T-helper 22 cell (primary cell): ENCODE measurements around the gene MYO19.
"Not testable (repeated sequence)": the region's sequence is repeated elsewhere in the genome, so short reads cannot be mapped to it uniquely, and the experiment has no call there.

ENCODE experiments used
- DNase-seq: peaks from one replicate; pipeline ENCODE4 v3.0.0-alpha.2; 2020; ENCODE audit warnings: low read depth

The MYO19 gene

GRCh38 chr17:36501351-36501750, 33.3 kb downstream of the MYO19 start:
- DNase-seq, result no peak

- DNase-seq, result no peak
Measured at GRCh38 chr17:36500745-36501225, 33.9 kb downstream of the MYO19 start.

GRCh38 chr17:36498560-36499300, 35.9 kb downstream of the MYO19 start:
- DNase-seq, result no peak

DNA sequence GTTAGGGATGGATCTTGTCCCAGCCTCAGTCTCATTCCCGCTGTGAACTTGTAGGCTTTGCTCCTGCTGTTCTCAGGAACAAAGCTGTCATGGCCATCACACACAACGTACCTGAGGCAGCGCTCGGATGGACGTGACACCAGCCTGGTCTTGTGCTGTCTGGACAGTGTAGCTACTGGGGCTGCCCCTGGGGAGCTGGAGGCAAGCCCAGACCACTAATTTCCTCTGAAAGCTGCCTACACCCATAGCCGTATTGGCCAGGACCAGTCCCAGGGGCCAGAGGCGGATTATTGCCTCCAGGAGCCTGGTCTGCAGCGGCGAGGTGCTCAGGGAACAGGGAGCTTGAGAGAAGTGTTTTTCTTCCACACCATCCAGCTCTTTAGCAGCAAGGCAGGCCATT, 36.5 kb downstream of the MYO19 start:
- no peak for DNase-seq

DNA sequence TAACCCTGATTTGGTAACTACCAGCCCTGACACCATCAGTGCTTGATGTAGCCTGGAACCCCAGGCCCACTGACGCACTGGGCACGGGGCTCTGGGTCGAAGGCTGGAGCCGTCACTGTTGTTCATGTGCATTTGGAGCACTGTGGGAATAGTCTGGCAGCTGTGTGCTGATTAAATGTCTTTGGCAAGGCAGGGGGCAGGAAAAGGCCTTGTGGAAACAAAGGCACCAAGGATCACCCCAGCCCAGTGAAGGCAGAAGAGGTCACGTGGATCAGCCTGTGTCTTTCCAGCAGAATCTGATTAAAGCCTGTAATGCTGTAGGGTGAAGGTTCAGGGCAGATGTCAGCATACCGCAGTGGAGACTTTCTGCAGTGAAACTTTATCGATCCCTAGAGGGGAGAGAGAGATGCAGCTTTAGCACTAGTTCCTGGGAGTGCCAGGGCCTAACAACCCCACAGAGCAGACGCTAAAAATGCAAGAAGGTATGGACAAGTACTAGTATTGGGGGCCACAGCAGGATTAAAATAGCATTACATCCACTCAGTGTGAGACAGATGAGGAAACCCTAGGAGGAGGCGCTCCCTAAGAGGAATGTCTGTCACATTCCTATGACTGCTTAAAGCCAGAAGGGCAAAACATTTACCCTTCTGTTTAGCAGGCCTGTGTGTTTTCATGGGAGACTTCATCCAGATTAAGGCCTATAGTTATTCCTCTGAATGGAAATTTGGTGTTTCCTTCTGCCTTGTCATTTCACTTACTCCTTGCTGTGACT, 38.5 kb downstream of the MYO19 start:
- DNase-seq, result no peak

DNA sequence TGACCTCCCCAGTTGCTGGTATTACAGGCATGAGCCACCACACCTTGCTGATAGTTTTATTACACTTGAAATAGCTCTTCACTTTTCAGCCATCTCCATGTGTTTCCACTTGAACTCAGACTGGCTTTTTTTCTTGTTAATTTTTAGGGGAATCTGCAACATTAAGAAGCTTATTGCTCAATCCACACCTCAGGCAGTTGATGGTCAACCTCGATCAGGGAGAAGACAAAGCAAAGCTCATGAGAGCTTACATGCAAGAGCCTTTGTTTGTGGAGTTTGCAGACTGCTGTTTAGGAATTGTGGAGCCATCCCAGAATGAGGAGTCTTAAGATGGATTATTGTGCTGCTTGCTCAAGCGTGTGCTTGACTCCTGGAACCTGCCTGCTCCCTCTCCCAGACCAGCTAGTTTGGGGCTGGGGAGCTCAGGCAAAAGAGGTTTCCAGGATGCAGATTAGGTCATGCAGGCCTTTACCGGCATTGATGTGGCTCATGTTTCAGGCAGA, 39.5 kb downstream of the MYO19 start:
- DNase-seq, result no peak

- no peak for DNase-seq
Measured at GRCh38 chr17:36494674-36495073, 40.0 kb downstream of the MYO19 start.

- no peak for DNase-seq
Measured at GRCh38 chr17:36493956-36494355, 40.7 kb downstream of the MYO19 start.

DNA sequence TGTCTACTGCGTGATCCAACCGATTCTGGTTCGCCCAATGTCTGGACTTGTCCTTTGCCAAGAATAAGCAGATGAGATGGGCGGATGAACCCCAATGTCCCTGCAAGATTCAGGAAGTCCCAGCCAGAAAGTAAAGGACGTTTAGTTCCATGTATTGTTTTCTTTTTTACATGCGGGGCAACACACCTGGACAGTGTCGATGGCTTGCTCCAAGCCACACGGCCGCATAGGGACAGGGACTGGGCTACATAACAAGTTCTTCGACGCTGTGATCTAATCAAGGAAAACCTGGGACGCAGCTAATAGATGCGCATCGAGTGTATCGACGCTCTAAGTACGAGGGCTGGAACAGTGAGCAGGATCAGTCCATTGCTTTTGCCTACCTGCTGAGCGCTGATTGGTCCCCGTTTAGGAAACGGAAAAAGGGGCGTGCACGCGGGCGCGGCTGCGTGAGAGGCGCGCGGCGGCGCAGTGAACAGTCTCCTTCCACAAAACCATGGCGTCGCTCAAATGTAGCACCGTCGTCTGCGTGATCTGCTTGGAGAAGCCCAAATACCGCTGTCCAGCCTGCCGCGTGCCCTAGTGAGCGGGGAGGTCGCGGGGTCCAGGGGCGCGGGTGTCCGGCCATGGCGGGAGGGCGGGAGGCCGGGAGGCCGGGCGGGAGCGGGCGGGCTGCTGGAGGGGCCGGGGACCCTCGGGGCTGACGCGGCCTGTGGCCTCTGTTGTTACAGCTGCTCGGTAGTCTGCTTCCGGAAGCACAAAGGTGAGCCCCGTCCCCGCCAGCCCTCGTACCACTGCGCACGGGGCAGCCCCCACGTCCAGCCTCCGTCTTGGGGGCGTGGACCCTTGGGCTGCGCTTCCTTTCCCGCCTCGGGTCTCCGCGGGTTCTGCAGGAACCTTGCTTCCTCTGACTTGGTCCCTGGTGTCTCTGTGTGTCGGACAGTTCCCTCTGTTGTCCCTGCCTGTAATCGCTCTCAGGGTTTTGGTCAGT, 48.2 kb downstream of the MYO19 start, which contains the start of gene ZNHIT3:
TSS of gene ZNHIT3 (plus strand) at position 478 of the 991 bp plus-strand sequence. CDS start at position 497, 19 bp downstream.
- peak; percentile 83 for DNase-seq

- no peak for DNase-seq
Measured at GRCh38 chr17:36485805-36486203, 48.9 kb downstream of the MYO19 start.

GRCh38 chr17:36485027-36485426, 49.6 kb downstream of the MYO19 start:
- no peak for DNase-seq

DNA sequence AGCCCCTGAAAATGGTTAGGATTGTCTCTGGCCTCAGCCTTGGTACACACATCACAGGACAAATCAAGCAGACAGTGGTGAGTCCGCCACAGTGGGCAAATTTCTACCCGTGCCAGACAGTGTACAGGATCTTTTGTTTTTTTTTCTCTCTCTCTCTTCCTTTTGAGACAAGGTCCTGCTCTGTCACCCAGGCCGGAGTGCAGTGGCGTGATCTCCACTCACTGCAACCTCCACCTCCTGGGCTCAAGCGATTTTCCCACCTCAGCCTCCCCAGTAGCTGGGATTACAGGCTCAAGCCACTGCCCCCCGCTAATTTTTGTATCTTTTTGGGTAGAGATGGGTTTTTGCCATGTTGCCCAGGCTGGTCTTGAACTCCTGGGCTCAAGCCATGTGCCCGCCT, 50.6 kb downstream of the MYO19 start:
- not testable (repeated sequence) for DNase-seq

GRCh38 chr17:36482611-36483504, 51.8 kb downstream of the MYO19 start:
- DNase-seq, result peak; percentile 47

- no peak for DNase-seq
Measured at GRCh38 chr17:36481829-36482228, 52.8 kb downstream of the MYO19 start.

DNA sequence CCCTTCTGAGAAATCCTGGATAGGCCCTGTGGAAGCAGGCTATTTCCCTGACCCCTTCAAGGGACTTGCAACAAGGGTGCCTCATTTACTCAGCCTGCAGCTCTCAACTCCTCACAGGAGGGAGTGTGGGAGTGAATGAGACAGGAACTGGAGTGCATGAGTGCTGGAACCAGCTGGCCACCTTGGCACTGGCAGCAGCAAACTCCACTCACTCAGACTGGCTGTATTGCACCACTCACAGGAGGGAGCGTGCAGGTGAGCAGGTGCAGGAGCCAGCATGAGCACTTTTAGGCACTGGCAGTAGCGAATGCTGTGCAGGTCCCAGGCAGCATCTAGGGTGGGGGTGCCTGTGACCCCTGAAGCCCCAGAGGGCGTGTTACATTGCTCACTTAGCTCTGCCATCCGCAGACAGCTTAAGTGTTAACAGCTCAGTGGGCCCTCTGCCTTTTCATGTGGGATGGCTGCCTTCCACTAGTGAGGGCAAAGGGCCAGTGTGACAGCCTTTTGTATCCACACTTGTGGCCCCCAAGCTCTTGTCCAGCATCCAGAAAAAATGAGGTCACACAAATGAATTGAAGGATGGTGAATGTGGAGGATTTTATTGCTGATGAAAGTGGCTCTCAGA, 59.2 kb downstream of the MYO19 start:
- DNase-seq, result no peak

DNA sequence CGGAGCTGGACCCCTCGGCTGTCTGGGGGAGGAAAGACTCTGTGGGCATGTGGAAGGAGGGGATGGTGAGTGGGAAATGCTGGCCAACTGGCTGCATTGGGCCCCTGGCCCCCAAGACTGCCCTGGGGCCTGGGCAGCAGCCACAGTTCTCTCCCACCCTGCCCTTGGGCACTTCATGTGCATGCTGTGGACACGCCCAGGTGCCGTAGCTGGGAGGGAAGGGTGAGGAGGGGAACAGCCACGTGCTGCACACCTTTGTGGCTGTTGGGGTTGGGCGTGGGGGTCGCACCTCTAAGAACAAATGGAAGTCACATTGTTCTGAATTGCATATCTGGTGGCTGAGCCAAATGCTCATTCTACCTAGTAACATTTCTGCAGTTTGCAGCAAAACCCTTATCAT, 60.1 kb downstream of the MYO19 start:
- no peak for DNase-seq

- no peak for DNase-seq
Measured at GRCh38 chr17:36470499-36470898, 64.2 kb downstream of the MYO19 start.

GRCh38 chr17:36469733-36470132, 64.9 kb downstream of the MYO19 start:
- DNase-seq, result no peak

DNA sequence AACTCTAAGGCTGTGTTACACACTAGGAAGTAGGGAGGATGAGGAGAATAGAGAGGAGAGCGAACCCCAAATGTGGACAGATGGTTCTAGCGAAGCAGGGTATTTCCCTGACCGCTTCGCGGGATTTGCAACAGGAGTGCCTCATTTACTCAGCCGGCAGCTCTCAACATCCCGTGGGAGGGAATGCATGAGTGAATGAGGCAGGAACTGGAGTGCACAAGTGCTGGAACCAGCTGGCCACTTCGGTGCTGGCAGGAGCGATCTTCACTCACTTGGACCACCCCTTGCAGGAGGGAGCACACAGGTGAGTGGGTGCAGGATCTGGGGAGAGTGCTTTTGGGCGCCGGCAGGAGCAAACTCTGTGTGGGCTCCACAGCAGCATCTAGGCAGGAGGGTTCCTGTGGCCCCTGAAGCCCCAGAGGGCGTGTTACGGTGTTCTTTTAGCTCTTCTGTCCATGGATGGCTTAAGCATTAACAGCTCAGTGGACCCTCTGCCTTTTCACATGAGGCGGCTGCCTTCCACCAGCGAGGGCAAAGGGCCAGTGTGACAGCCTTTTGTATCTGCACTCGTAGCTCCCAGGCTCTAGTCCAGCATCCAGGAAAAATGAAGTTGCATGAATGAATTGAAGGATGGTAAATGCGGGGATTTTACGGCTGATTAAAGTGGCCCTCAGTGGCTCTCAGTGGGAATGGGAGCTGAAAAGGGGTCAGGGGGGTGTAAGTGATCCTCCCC, 65.6 kb downstream of the MYO19 start:
- DNase-seq, result no peak

GRCh38 chr17:36464765-36465088, 69.9 kb downstream of the MYO19 start:
- DNase-seq, result no peak
